ENCODE data around the gene SPTLC3.

The SPTLC3 gene

GRCh38 chr20:13205425-13205824 is 196.7 kb downstream of the SPTLC3 start:
- DNase-seq = no peak

- DNase-seq = no peak
Observed at GRCh38 chr20:13205848-13206434, 197.2 kb downstream of the SPTLC3 start.

- no peak for DNase-seq
Observed at GRCh38 chr20:13207016-13207415, 198.2 kb downstream of the SPTLC3 start.

- no peak for DNase-seq
Observed at GRCh38 chr20:13211956-13212618, 203.3 kb downstream of the SPTLC3 start.

GRCh38 chr20:13212750-13213149 is 204.0 kb downstream of the SPTLC3 start:
- no peak for DNase-seq

- no peak for DNase-seq
Observed at GRCh38 chr20:13213335-13213734, 204.6 kb downstream of the SPTLC3 start.

GRCh38 chr20:13216533-13216932 is 207.8 kb downstream of the SPTLC3 start:
- no peak for DNase-seq
